Measurements from ENCODE around the gene COL26A1.
"Not testable (repeated sequence)": the region's sequence is repeated elsewhere in the genome, so short reads cannot be mapped to it uniquely, and the experiment has no call there.

The COL26A1 gene

DNA sequence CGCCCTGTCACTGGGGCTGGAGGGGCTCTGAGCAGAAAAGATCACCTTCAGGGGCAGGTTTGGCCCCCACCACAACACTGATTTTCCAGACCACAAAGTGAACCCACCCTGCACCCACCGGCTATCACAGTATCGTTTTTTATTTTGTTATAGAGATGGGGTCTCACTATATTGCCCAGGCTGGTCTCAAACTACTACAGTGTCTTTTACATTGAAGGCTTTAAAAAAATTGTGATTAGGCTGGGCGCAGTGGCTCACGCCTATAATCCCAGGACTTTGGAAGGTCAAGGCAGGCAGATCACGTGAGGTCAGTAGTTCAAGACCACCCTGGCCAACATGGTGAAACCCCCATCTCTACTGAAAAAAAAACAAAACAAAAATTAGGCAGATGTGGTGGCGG is 125.1 kb downstream of the COL26A1 start:
- H4K8ac ChIP-seq (ENCODE audit: low read length): no peak overlapping the region

DNA sequence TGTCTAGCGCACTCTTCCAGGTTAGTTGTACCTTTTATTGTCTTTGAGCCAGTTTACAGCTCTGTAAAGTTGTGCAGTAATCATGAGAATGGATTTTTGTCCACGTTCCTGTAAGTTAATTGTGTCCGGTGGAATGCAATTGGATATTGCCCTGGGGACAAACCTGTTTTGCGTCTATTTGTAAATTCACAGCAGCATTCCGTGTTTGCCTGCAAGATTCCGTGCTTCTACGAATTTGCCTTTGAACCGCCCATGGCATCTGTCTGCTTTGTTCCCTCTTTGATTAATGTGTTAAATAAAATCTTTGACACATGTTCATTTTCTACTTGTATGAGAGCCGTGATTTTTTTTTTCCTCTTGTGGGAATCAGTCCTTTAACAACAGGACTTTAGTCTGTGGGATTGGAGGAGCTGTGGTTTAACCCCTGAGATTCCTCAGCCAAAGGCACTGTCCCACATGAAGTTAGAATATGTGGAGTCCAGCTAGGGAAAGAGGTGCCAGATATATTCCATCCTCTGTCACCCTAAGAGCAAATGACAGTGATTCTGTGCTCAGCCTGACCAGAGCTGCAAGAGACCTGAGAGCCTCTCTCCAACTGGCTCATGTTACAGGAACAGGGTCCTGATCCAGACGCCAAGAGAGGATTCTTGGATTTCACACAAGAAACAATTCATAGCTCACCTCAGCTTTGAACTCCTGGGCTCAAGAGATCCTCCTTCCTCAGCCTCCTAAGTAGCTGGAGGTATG is 126.3 kb downstream of the COL26A1 start:
- DNase-seq: no peak
- Histone ChIP-seq H2BK5ac (ENCODE audit: low read depth, low read length, poor library complexity, severe bottlenecking) (no peak overlapping the region), H3K18ac (ENCODE audit: low read depth in 1 of 2, low read length in 2 of 2) (no peak overlapping the region), H3K9ac (ENCODE audit: low read length) (no peak overlapping the region), H2BK15ac (ENCODE audit: low read depth, poor library complexity, severe bottlenecking) (no peak overlapping the region), H3K9me3 (ENCODE audit: control insufficient read depth, low read length) (no peaks in the 10 kb centered on the region), H2AK5ac (ENCODE audit: low read length, severe bottlenecking) (no peak overlapping the region), H3K79me1 (replicated peaks; ENCODE audit: low read length, poor library complexity, severe bottlenecking) (no peaks in the 10 kb centered on the region), H2AFZ (ENCODE audit: low read depth, low read length) (no peak overlapping the region), H4K8ac (ENCODE audit: low read length) (no peak overlapping the region), H3K23ac (ENCODE audit: low read length in 2 of 2) (no peak overlapping the region), H3K27ac (ENCODE audit: low read length, poor library complexity, severe bottlenecking) (no peak overlapping the region), H3K4me1 (ENCODE audit: control insufficient read depth, insufficient read depth, low read depth, low read length) (no peaks in the 10 kb centered on the region), H4K91ac (ENCODE audit: low read length) (no peak overlapping the region), H3K4me3 (ENCODE audit: insufficient read depth in 1 of 2, low read depth in 1 of 2, low read length in 2 of 2) (no peak overlapping the region), H3K4ac (ENCODE audit: low read depth in 1 of 2, low read length in 2 of 2) (no peak overlapping the region), H3K36me3 (ENCODE audit: control insufficient read depth in 1 of 2, insufficient read depth in 2 of 2, low read depth in 1 of 2, low read length in 2 of 2) (no peaks in the 10 kb centered on the region), H2BK120ac (ENCODE audit: low read depth, low read length) (no peak overlapping the region), H3K4me2 (ENCODE audit: low read length, poor library complexity, severe bottlenecking) (no peak overlapping the region), H3K14ac (ENCODE audit: low read length in 2 of 2) (no peak overlapping the region), H3K27me3 (ENCODE audit: control insufficient read depth in 1 of 2, insufficient read depth in 1 of 2, low read length in 2 of 2) (peaks cover 17 to 44% of the 10 kb centered on the region in 2 experiments), H2BK12ac (ENCODE audit: low read length in 2 of 2) (no peak overlapping the region)
- WGBS: 59% methylated on average over 7 of the region's 10 CpGs

More for the DNA sequence above, 125.1 kb downstream of the COL26A1 start:
- peaks cover 17 to 40% of the 10 kb centered on the region in 2 experiments for H3K27me3 ChIP-seq (ENCODE audit: control insufficient read depth in 1 of 2, insufficient read depth in 1 of 2, low read length in 2 of 2)
- no peak overlapping the region for H3K23ac ChIP-seq (ENCODE audit: low read length in 2 of 2)
- H3K9me3 ChIP-seq (ENCODE audit: control insufficient read depth, low read length): no peaks in the 10 kb centered on the region
- DNase-seq: no peak
- 96% methylated on average over 5 of the region's 7 CpGs for WGBS
- no peak overlapping the region for H4K91ac ChIP-seq (ENCODE audit: low read length)
- no peak overlapping the region for H3K27ac ChIP-seq (ENCODE audit: low read length, poor library complexity, severe bottlenecking)
- H3K4me1 ChIP-seq (ENCODE audit: control insufficient read depth, insufficient read depth, low read depth, low read length): no peaks in the 10 kb centered on the region
- no peak overlapping the region for H2BK120ac ChIP-seq (ENCODE audit: low read depth, low read length)
- no peaks in the 10 kb centered on the region for H3K36me3 ChIP-seq (ENCODE audit: control insufficient read depth in 1 of 2, insufficient read depth in 2 of 2, low read depth in 1 of 2, low read length in 2 of 2)
- no peak overlapping the region for H3K18ac ChIP-seq (ENCODE audit: low read depth in 1 of 2, low read length in 2 of 2)
- H2AFZ ChIP-seq (ENCODE audit: low read depth, low read length): no peak overlapping the region
- no peak overlapping the region for H3K4ac ChIP-seq (ENCODE audit: low read depth in 1 of 2, low read length in 2 of 2)
- H2BK12ac ChIP-seq (ENCODE audit: low read length in 2 of 2): no peak overlapping the region
- no peak overlapping the region for H3K4me3 ChIP-seq (ENCODE audit: insufficient read depth in 1 of 2, low read depth in 1 of 2, low read length in 2 of 2)
- no peak overlapping the region for H3K14ac ChIP-seq (ENCODE audit: low read length in 2 of 2)
- H3K79me1 ChIP-seq (replicated peaks; ENCODE audit: low read length, poor library complexity, severe bottlenecking): no peaks in the 10 kb centered on the region
- no peak overlapping the region for H2BK5ac ChIP-seq (ENCODE audit: low read depth, low read length, poor library complexity, severe bottlenecking)
- H3K9ac ChIP-seq (ENCODE audit: low read length): no peak overlapping the region
- no peak overlapping the region for H2AK5ac ChIP-seq (ENCODE audit: low read length, severe bottlenecking)
- H2BK15ac ChIP-seq (ENCODE audit: low read depth, poor library complexity, severe bottlenecking): no peak overlapping the region
- no peak overlapping the region for H3K4me2 ChIP-seq (ENCODE audit: low read length, poor library complexity, severe bottlenecking)

DNA sequence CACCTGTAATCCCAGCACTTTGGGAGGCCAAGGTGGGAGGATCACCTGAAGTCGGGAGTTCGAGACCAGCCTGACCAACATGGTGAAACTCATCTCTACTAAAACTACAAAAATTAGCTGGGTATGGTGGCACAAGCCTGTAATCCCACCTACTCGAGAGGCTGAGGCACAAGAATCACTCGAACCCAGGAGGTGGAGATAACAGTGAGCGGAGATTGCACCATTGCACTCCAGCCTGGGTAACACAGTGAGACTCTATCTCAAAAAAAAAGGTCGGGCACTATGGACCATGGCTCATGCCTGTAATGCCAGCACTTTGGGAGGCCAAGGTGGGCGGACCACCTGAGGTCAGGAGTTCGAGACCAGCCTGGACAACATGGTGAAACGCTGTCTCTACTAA is 127.8 kb downstream of the COL26A1 start:
- not testable (repeated sequence) for H2BK15ac ChIP-seq (ENCODE audit: low read depth, poor library complexity, severe bottlenecking); H2AK5ac ChIP-seq (ENCODE audit: low read length, severe bottlenecking); H4K91ac ChIP-seq (ENCODE audit: low read length); H3K23ac ChIP-seq (ENCODE audit: low read length in 2 of 2); H3K4me1 ChIP-seq (ENCODE audit: control insufficient read depth, insufficient read depth, low read depth, low read length); H3K4me3 ChIP-seq (ENCODE audit: insufficient read depth in 1 of 2, low read depth in 1 of 2, low read length in 2 of 2); H3K14ac ChIP-seq (ENCODE audit: low read length in 2 of 2); DNase-seq; H2AFZ ChIP-seq (ENCODE audit: low read depth, low read length); H3K9ac ChIP-seq (ENCODE audit: low read length); H2BK12ac ChIP-seq (ENCODE audit: low read length in 2 of 2); H3K4me2 ChIP-seq (ENCODE audit: low read length, poor library complexity, severe bottlenecking); H3K79me1 ChIP-seq (replicated peaks; ENCODE audit: low read length, poor library complexity, severe bottlenecking); H2BK5ac ChIP-seq (ENCODE audit: low read depth, low read length, poor library complexity, severe bottlenecking); H3K4ac ChIP-seq (ENCODE audit: low read depth in 1 of 2, low read length in 2 of 2); H4K8ac ChIP-seq (ENCODE audit: low read length); H3K9me3 ChIP-seq (ENCODE audit: control insufficient read depth, low read length); H2BK120ac ChIP-seq (ENCODE audit: low read depth, low read length); H3K36me3 ChIP-seq (ENCODE audit: control insufficient read depth in 1 of 2, insufficient read depth in 2 of 2, low read depth in 1 of 2, low read length in 2 of 2); H3K18ac ChIP-seq (ENCODE audit: low read depth in 1 of 2, low read length in 2 of 2); H3K27ac ChIP-seq (ENCODE audit: low read length, poor library complexity, severe bottlenecking)
- peaks cover 17 to 51% of the 10 kb centered on the region in 2 experiments for H3K27me3 ChIP-seq (ENCODE audit: control insufficient read depth in 1 of 2, insufficient read depth in 1 of 2, low read length in 2 of 2)
- 80% methylated on average over 9 of the region's 9 CpGs for WGBS

DNA sequence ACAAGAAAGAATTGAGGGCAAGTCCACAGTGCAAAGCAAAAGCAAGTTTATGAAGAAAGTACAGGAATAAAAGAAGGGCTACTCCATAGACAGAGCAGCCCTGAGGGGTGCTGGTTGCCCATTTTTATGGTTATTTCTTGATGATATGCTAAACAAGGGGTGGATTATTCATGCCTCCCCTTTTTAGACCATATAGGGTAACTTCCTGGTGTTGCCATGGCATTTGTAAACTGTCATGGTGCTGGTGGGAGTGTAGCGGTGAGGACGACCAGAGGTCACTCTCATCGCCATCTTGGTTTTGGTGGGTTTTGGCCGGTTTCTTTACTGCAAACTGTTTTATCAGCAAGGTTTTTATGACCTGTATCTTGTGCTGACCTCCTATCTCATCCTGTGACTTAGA is 128.8 kb downstream of the COL26A1 start:
- not testable (repeated sequence) for H2BK5ac ChIP-seq (ENCODE audit: low read depth, low read length, poor library complexity, severe bottlenecking); H2BK120ac ChIP-seq (ENCODE audit: low read depth, low read length)
- WGBS: 91% methylated on average over 4 of the region's 4 CpGs

More for the DNA sequence above, 128.8 kb downstream of the COL26A1 start:
- not testable (repeated sequence) for H3K9ac ChIP-seq (ENCODE audit: low read length); H3K36me3 ChIP-seq (ENCODE audit: control insufficient read depth in 1 of 2, insufficient read depth in 2 of 2, low read depth in 1 of 2, low read length in 2 of 2); H2BK15ac ChIP-seq (ENCODE audit: low read depth, poor library complexity, severe bottlenecking); H3K4ac ChIP-seq (ENCODE audit: low read depth in 1 of 2, low read length in 2 of 2); H3K4me2 ChIP-seq (ENCODE audit: low read length, poor library complexity, severe bottlenecking); H2AK5ac ChIP-seq (ENCODE audit: low read length, severe bottlenecking); H3K9me3 ChIP-seq (ENCODE audit: control insufficient read depth, low read length); H4K91ac ChIP-seq (ENCODE audit: low read length); H3K18ac ChIP-seq (ENCODE audit: low read depth in 1 of 2, low read length in 2 of 2); H3K4me1 ChIP-seq (ENCODE audit: control insufficient read depth, insufficient read depth, low read depth, low read length); H3K23ac ChIP-seq (ENCODE audit: low read length in 2 of 2); H4K8ac ChIP-seq (ENCODE audit: low read length); H2BK12ac ChIP-seq (ENCODE audit: low read length in 2 of 2); H3K27ac ChIP-seq (ENCODE audit: low read length, poor library complexity, severe bottlenecking); H3K4me3 ChIP-seq (ENCODE audit: insufficient read depth in 1 of 2, low read depth in 1 of 2, low read length in 2 of 2); H3K79me1 ChIP-seq (replicated peaks; ENCODE audit: low read length, poor library complexity, severe bottlenecking); H2AFZ ChIP-seq (ENCODE audit: low read depth, low read length); DNase-seq; H3K14ac ChIP-seq (ENCODE audit: low read length in 2 of 2)
- H3K27me3 ChIP-seq (ENCODE audit: control insufficient read depth in 1 of 2, insufficient read depth in 1 of 2, low read length in 2 of 2): peaks cover 13 to 42% of the 10 kb centered on the region in 2 experiments

All from mesenchymal stem cell (in vitro differentiated cells and primary cell).